GM19467 (cell line): Measurements from ENCODE around the gene TP53AIP1.

Experiments used
- ATAC-seq: cut with Tn5 transposase; IDR thresholded peaks from one replicate; pipeline ENCODE4 v1.9.1; 2021; ENCODE audit warnings: mild to moderate bottlenecking, moderate library complexity; ENCODE audit not compliant: unreplicated experiment

Gene TP53AIP1

GRCh38 chr11:128946648-128947047, 4.0 kb upstream of the TP53AIP1 start:
- ATAC-seq, result no peak

- ATAC-seq, result no peak
These were observed 831 bp upstream of the TP53AIP1 start for GRCh38 chr11:128943428-128943976.

DNA sequence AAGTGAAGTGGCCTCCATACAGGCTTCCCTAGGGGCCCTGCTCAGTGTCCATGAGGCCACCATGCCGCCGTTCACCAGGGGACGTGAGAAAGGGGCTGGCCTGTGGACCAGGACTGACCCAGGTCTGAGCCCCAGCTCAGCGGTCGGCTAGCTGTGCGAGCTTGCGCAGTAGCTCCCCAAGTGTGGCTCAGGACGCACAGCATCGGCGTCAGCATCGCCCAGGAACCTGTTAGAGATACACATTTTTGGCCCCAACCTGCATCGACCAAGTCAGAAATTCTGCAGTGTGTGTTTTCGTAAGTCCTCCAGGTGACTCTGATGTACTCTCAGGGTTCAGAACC, 429 bp downstream of the TP53AIP1 start:
- ATAC-seq, result no peak

DNA sequence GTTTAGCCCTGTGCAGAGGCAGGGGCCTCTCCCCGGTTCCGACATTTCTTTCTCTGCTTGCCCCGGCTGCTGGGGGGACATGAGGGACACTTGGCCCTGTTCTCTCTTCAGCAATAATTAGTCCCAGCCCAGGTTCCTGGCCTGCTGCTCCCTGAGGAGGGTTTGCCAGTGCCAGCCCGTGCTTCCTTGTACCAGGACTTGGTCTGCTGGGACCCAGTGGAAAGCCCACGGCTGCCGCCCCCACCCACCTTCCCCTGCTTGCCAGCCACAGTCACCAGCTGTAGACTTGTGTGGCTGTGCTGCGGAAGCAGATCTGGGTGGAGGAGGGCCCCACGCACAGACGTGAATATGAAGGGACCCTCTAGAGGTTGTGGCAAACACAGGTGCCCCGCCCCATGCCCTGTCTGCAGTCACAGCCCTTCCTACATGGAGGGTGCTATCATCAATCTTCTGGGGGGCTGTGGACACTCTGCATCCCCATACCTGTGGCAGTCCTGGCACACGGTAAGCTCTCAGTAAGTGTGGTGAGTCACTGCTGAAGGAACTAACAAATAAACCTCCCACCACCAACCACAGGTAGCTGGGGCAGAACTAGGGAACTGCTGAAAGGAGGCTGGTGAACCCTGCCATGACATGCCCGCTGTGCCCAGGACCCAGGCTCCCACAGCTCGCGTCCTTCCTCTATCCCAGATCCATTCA, 949 bp downstream of the TP53AIP1 start:
- no peak for ATAC-seq

DNA sequence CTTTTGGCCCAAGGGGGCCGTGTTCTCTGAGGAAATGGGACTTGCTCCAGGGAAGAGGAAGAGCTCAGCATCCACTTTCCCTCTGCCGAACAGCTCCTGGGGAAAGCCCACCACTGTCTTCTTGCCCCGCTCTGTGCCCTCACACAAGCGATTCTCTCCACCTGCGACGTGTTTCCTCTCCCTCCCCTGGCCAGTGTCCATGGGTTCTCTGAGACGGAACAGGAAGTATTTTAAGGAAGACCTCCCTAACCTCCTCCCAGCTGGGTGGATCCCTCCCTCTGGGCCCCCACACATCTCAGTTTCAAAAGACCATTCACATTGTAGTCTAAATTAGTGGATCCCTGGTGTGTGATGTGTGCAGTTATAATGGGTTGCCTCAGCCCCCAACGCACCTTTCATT, 1.6 kb downstream of the TP53AIP1 start:
- ATAC-seq, result no peak

- no peak for ATAC-seq
These were observed 2.1 kb downstream of the TP53AIP1 start for GRCh38 chr11:128940603-128941002.

- no peak for ATAC-seq
These were observed 2.5 kb downstream of the TP53AIP1 start for GRCh38 chr11:128940156-128940555.

DNA sequence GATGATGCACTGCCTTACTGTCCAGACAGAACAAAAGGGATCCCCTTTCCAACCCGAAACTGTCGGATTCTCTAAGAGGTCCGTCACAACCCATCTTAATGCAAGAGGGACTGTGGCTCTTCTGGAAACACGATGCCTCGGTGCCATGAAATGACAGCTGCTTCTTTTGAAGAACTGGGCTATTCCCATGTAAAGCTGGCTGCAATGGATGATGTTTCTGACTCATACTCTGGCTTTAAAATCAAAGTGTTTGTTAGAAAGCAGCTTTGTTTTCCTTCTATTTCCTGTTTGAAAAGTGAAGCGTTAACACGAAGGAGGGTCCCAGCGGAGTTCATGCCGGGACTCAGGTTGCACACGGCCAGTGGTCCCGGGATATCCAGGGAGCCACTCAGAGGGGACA, 3.1 kb downstream of the TP53AIP1 start:
- ATAC-seq, result no peak

GRCh38 chr11:128938156-128938885, 4.3 kb downstream of the TP53AIP1 start:
- no peak for ATAC-seq

DNA sequence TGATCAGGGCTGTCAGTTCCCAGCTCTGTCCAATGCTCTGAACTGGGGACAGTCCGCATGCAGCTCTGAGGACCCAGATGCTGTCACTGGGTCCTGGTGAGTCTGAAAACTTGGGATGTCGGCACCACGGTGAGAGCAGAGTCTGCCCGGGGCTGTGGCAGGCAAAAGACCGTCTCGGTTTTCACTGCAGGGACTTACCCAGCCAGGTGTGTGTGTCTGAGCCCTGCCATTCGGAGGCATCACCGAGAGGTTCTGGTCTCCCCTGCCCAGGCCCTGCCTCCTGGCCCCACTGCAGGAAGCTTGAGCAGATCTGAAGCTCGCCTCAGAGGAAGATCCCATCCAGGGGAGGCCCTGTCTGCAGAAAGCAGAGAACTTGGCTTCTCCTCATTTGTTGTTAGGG, 5.2 kb downstream of the TP53AIP1 start:
- ATAC-seq, result no peak

DNA sequence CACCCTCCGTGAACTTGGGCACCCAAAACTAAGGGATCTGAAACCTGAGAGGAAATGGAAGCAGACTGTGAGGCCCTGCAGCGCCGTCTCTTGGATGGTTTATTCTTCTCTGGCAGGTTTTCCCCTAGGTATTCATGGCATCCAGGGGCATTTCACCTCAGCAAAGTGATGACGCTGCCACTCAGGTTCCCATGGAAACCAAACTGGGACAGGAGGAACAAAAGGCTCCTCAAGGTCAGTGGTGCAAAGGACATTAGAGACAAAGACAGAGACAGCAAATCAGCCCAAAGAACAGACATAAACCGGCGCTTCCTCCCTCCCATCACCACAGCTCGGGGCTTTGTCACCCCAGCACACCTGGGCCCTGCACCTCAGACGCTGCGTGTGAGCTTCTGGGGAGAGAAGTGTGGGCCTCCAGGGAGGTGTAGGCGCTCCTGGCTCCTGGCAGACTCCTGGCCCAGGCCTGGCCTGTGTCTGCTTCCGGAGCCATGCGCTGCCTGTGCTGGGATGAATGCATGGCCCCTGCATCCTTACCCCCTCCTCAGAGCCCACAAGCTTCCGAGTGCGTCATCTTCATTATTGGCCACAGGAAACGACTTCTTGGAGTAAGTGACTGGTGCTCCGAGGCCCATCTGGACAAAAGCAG, 5.9 kb downstream of the TP53AIP1 start:
- no peak for ATAC-seq

- ATAC-seq, result no peak
These were observed 7.7 kb downstream of the TP53AIP1 start for GRCh38 chr11:128934926-128935325.

- no peak for ATAC-seq
These were observed 8.3 kb downstream of the TP53AIP1 start for GRCh38 chr11:128934351-128934750.

DNA sequence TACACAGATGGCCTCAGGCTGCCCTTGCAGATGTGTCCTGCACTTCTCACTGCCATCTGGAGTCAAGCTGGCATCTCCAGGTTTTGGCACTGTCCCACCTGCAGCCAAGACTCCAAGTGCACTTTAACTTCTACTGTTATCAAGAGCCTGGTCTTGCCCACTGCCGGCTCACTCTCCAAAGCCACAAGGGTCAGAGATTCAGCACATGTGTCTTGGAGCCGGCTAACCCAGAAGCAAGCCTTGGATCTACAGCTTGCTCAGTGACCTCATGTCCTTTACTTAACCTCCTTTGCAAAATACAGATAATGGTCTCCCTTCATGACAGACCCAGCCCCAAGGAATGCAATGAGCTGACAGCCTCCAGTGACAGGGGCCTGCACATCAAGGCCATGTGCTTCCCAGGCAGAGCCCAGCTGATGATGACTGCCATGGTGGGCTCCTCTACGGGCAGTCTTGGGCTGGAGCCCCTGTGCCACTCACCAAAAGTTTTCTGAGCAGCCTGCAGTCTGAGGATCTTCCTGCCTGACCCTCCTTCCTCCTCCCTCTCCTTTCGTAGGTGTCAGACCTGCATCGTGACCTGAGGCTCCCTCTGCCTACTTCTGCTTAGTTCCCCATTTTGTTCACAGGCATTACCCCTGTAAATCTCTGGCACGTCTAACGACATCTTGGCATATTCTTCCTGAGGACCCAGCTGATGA, 9.0 kb downstream of the TP53AIP1 start:
- no peak for ATAC-seq

- no peak for ATAC-seq
These were observed 11.0 kb downstream of the TP53AIP1 start for GRCh38 chr11:128931668-128932067.

- no peak for ATAC-seq
These were observed 11.6 kb downstream of the TP53AIP1 start for GRCh38 chr11:128931066-128931465.

DNA sequence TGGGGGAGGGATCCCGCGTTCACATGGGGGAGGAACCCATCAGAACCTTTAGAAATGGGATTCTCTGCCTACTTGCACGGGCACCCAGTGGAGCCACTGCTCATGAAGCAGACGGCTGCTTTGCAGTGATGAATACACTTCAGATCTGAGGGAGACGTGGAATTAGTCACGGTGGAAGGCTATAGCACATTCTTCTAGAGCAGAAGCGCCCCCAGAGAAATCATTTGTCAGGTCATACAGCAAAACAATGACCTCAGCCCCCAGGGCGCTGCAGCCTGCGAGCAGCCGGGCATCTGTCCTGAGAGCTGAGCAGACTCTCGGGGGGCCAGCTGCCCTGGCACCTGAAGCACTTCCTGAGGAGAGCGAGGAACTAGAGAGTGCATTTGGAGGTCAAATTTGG, 12.7 kb downstream of the TP53AIP1 start:
- no peak for ATAC-seq

- no peak for ATAC-seq
These were observed 13.2 kb downstream of the TP53AIP1 start for GRCh38 chr11:128929468-128929867.

DNA sequence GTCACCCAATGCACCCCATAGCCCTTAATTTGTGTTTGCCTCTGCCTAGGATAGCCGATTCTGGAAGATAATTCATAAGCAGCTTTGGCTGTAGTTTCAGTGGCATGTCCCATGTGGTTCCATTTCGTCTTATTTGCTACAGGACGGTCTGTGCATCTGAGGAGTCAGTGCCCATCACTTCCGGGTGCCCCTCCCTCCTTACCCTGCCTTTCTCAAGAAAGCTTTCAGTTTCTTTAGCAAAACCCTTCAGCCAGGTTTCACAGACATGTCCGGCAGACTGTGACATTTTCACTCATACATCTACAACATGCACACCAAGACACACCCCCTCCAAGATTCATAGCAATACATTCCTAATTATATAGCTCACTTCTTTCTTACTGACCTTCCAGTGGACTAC, 14.3 kb downstream of the TP53AIP1 start:
- ATAC-seq, result peak; percentile 99

DNA sequence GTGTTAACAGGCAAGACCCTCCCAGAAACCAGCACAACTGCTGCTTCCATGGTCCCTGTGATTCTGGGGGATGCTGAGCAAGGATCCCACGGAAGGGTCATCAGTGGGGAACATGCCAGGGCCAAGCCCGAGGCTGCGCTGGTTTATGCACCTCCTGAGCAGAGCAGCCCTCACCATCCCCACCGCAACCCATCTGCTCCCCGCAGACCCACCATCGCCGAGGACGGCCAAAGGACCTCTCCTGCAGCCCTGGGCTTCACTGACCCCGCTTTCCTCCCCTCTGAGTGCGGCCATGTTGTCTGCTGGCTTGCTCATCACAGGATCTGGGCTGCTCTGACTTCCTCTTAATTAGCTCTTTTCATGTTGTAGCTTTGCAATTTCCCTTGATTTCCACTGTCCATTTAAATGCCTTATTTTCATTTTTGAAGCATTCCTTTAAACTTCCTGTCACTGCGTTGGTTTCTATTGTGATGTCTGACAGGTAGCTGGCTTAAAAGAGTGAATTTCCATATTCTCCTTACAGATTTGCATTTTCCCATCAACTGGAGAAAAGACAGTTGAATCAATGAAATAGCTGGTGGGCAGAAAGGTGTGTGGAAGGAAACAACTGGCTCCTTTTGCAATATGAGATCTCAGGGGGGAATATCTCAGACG, 14.9 kb downstream of the TP53AIP1 start:
- no peak for ATAC-seq

- no peak for ATAC-seq
These were observed 15.6 kb downstream of the TP53AIP1 start for GRCh38 chr11:128927108-128927461.
